ENCODE data around the gene NDUFA6.

Gene NDUFA6

GRCh38 chr22:42069801-42070516 is 20.6 kb downstream of the NDUFA6 start:
- DNase-seq: no peak

- no peak for DNase-seq
These were observed 22.3 kb downstream of the NDUFA6 start for GRCh38 chr22:42068291-42068690.

- DNase-seq: no peak
These were observed 22.8 kb downstream of the NDUFA6 start for GRCh38 chr22:42067671-42068251.

GRCh38 chr22:42066937-42067336 is 23.6 kb downstream of the NDUFA6 start:
- DNase-seq: no peak

GRCh38 chr22:42066126-42066761 is 24.3 kb downstream of the NDUFA6 start:
- DNase-seq: no peak

- DNase-seq: no peak
These were observed 25.0 kb downstream of the NDUFA6 start for GRCh38 chr22:42065438-42066125.

GRCh38 chr22:42064629-42065028 is 25.9 kb downstream of the NDUFA6 start:
- DNase-seq: no peak

GRCh38 chr22:42062506-42063170 is 27.9 kb downstream of the NDUFA6 start:
- no peak for DNase-seq

- no peak for DNase-seq
These were observed 29.5 kb downstream of the NDUFA6 start for GRCh38 chr22:42061041-42061440.

GRCh38 chr22:42060489-42060888 is 30.1 kb downstream of the NDUFA6 start:
- no peak for DNase-seq

- no peak for DNase-seq
These were observed 33.6 kb downstream of the NDUFA6 start for GRCh38 chr22:42056757-42057511.

- no peak for DNase-seq
These were observed 37.8 kb downstream of the NDUFA6 start for GRCh38 chr22:42052765-42053164.

GRCh38 chr22:42050641-42051180 is 39.9 kb downstream of the NDUFA6 start:
- no peak for DNase-seq

GRCh38 chr22:42041784-42042183 is 48.8 kb downstream of the NDUFA6 start:
- DNase-seq: no peak

GRCh38 chr22:42039271-42039670 is 51.3 kb downstream of the NDUFA6 start:
- no peak for DNase-seq
